ENCODE results near the gene UBB. TPM values are rescaled to one million over a fixed set of nuclear protein-coding genes. Genes with fewer than 3 reads are reported as not detected.

The UBB gene
- total RNA-seq, 2 donors from 2014 or later: 1,163 to 1,195 TPM

- DNase-seq (peak; percentile 80), ATAC-seq (peak; percentile 44 to 55)
- intact Hi-C loops (cut with DNase I): no loop called here
These were observed 27.2 kb downstream of the UBB start for GRCh38 chr17:16407911-16408588.

DNA sequence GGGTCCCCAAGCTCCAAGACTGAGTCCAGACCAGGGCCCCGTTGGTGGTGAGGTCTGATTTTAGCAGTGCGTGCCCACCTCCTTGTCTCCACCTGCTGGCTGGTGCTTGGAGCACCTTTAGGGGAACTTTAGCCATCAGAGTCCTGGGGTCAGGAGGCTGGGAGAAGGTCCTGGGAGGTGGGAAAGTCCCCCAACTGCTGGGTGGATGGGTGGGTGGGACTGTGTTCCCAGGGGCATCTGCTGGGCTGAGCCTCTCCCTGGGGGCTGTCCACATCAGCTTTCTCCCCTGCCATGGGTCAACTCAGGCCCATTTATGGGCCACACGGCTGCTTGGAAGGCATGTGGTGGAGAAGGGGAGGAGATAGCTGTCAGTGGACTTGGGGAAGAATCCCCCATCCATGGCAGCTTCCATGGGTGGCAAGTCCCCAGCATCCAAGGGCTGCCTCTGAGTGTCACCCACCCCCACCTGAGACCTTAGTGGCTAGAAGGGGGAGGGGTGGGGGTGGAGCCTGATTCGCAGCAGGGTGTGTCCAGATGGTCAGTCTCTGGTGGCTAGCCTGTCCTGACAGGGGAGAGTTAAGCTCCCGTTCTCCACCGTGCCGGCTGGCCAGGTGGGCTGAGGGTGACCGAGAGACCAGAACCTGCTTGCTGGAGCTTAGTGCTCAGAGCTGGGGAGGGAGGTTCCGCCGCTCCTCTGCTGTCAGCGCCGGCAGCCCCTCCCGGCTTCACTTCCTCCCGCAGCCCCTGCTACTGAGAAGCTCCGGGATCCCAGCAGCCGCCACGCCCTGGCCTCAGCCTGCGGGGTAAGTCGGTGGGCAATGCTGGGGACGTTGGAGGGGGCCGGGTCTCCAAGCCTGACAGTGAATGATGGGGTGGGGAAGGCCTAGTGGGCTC lies 34.4 kb downstream of the UBB start, which contains the start of gene TRPV2:
TSS of gene TRPV2 (plus strand) at position 541 of the 894 bp plus-strand sequence. CDS start 2,098 bp downstream, outside the sequence.
- intact Hi-C loops (cut with DNase I): loop anchor here in 1 of 2 donors (10.0 kb wide), 1 partner anchor 50 kb away; no protein-coding TSS in a partner anchor
- peak; percentile 66 for DNase-seq
- ATAC-seq: peak; percentile 37 to 49

GRCh38 chr17:16417399-16417798 lies 36.5 kb downstream of the UBB start:
- DNase-seq (no peak), ATAC-seq (no peak)
- intact Hi-C loops (cut with DNase I): loop anchor here in 1 of 2 donors (10.0 kb wide), 1 partner anchor 53 kb away; no protein-coding TSS in a partner anchor

DNA sequence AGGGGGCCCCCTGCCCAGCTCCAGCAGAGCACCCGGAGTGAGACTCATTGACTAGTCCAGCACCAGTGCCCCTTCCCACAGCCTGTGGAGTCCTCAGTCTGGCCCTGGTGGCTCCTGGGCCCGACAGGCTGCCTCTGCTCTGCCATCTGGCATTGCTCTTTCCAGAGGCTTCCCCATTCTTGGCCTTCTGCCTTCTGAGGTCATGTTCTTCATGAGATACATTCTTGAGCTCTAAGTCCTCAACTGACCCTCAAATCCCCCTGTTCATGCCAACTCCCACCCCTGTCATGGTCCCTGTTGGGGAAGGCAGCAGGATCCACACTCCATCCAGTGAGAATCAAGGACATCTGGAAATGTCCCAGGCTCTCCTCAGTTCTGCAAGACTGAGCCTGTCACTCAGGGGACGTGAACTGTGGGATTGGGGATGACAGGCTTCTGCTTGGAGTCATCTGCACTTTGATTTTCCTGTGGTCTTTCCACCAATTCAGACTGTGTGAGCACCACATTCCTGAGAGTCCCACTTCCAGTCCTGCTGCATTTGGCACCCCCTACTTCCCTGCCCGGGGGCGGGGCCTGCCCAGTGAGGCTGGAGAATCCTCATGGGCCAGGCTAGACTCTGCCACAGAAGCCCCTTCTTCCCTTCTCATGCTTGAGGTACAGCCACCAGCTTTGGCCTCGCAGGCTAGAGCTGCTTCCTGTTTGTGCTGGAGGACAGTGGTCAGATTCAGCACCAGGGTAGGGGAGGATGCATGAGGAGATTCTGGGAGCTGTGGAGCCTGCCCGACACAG lies 37.2 kb downstream of the UBB start:
- ATAC-seq (no peak), DNase-seq (no peak)
- intact Hi-C loops (cut with DNase I): loop anchor here in 1 of 2 donors (10.0 kb wide), 1 partner anchor 53 kb away; no protein-coding TSS in a partner anchor

- DNase-seq: no peak
These were observed 37.8 kb downstream of the UBB start for GRCh38 chr17:16418685-16419068.

GRCh38 chr17:16419074-16419928 lies 38.4 kb downstream of the UBB start:
- ATAC-seq (peak in 1 of 2 donors; percentile 39), DNase-seq (no peak)
- intact Hi-C loops (cut with DNase I): loop anchor here in 1 of 2 donors (10.0 kb wide), 1 partner anchor 54 kb away; no protein-coding TSS in a partner anchor

More at GRCh38 chr17:16418685-16419068, 37.8 kb downstream of the UBB start:
- ATAC-seq: no peak
- intact Hi-C loops (cut with DNase I): loop anchor here in 1 of 2 donors (10.0 kb wide), 1 partner anchor 54 kb away; no protein-coding TSS in a partner anchor

GRCh38 chr17:16419929-16420271 lies 39.0 kb downstream of the UBB start:
- intact Hi-C loops (cut with DNase I): loop anchor here in 1 of 2 donors (10.0 kb wide), 1 partner anchor 55 kb away; no protein-coding TSS in a partner anchor
- DNase-seq: no peak
- ATAC-seq: no peak

- DNase-seq (no peak), ATAC-seq (no peak)
- intact Hi-C loops (cut with DNase I): no loop called here
These were observed 41.5 kb downstream of the UBB start for GRCh38 chr17:16422416-16422815.

GRCh38 chr17:16423226-16423872 lies 42.5 kb downstream of the UBB start:
- DNase-seq (no peak), ATAC-seq (no peak)
- intact Hi-C loops (cut with DNase I): no loop called here

DNA sequence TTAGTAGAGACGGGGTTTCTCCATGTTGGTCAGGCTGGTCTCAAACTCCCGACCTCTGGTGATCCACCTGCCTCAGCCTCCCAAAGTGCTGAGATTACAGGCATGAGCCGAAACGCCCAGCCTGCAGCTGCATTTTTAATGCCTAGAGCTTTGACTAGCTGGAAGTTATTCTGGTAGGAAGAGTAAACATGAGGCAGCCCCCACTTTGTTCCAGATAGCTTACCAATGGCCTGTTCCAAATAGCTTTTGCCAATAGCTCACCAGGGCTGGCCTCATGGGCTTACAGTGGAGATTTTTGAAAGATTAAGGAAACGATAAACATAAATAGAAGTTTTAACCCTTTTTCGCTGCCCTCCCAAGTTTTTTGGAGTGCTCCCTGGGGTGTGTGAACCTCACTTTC lies 44.3 kb downstream of the UBB start:
- ATAC-seq: no peak
- no peak for DNase-seq
- intact Hi-C loops (cut with DNase I): no loop called here

DNA sequence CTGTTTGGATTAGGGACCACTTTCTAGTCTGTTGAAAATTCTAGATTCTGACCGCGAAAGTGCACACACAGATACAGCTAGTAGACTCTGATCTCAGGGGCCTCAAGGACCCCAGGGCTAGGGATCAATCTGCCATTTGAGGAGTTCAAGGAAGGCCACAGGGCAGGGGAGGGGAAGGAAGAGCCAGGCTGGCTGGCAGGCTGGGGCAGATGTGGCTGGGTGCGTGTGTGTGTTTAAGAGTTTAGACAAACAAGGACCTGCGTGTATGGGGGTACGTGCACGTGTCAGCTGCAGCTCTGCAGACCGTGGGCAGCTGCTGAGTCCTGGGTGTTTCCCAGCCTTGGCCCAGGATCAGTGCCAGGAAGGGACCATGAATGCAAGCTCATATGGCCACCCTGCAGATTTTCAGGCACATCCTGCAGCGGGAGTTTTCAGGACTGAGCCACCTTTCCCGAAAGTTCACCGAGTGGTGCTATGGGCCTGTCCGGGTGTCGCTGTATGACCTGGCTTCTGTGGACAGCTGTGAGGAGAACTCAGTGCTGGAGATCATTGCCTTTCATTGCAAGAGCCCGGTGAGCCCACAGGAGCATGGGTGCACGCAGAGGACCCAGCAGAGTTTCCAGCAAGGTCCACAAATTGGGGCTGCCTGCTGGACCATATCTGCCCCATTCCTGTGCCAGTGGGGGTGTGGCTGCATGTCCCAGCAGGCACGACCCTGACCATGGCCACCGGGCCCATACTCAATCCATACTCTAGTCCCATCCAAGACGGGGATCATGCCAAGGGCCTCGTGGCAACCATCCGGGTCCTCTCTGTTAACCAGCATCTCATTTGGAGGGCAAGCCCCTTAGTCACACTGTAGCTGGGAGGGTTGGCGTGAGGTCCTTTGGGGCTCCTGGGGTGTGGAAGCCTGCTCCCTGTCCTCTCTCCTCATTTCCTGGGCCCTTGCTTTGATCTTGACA lies 45.1 kb downstream of the UBB start:
- intact Hi-C loops (cut with DNase I): no loop called here

DNA sequence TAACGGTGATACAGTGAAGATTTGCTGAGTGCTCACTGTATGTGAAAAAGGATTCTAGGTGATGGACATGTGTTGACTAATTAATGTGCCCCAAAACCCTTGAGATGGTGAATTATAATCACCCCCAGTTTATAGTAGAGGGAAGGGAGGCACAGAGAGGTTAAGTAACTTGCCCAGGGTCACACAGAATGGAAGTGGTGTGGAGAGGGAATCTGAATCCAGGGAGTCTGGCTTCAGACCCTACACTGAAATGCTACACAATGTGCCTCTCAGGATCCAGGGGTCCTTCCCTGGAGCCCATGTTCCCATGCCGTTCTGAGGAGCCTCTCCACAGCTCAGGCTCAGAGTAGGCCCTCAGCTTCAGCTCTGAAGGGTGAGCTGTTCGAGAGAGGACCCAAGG lies 46.1 kb downstream of the UBB start:
- intact Hi-C loops (cut with DNase I): no loop called here
- no peak for DNase-seq
- no peak for ATAC-seq

More for the DNA sequence above, 45.1 kb downstream of the UBB start:
- DNase-seq: no peak
- no peak for ATAC-seq

DNA sequence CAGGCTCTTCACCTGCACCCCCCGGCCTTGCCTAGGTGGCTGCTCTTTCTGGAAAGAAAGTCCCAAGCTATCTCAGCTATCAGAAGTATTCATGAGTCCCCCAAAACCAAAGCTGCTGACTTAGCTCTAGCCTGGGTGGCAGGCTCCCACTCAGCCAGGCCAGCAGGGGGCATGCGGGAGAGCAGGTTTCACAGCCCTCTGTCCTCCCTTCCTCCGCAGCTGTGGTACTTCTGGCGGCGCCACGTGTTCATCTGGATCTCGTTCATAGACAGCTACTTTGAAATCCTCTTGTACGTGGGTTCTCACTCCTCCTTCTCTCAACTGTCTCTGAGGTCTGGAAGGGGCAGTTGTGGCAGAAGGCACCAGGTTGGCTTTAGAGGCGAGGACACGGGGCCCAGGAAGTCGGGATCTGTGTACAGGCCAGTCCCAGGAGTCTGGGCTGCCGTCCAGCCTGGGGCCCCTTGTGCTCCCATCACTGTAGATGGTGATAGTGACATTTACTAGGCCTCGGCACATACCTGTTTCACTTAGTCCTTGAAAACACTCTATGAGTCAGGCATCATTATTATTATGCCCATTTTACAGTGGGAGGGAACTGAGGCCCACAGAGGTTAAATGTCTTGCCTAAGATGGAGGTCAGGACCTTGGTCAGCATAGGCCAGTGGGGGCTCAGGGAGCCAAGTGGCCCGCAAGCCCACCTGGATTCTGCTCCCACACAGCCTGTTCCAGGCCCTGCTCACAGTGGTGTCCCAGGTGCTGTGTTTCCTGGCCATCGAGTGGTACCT lies 47.4 kb downstream of the UBB start:
- DNase-seq (no peak), ATAC-seq (peak; percentile 63 to 74)
- intact Hi-C loops (cut with DNase I): no loop called here

GRCh38 chr17:16429083-16429482 lies 48.2 kb downstream of the UBB start:
- no peak for ATAC-seq
- intact Hi-C loops (cut with DNase I): no loop called here
- peak; percentile 3 for DNase-seq

DNA sequence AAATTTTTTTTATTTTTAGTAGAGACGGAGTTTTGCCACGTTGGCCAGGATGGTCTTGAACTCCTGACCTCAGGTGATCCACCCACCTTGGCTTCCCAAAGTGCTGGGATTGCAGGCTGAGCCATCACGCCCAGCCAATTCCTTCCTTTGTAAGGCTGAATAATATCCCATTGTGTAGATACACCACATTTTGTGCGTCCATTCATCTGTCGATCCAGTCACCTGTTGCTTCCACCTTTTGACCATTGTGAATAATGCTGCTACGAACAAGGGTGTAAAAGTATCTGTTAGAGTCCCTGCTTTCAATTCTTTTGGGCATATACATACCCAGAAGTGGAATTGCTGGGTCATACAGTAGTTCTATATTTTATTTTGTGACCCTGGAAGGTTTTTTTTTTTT lies 49.8 kb downstream of the UBB start:
- no peak for ATAC-seq
- intact Hi-C loops (cut with DNase I): loop anchor here (10.0 kb wide), 1 partner anchor 46 kb away; the partner anchor contains the start of gene UBB (in 2 of the 2)

GRCh38 chr17:16432017-16432416 lies 51.1 kb downstream of the UBB start:
- ATAC-seq (no peak), DNase-seq (no peak)
- intact Hi-C loops (cut with DNase I): loop anchor here (10.0 kb wide), 1 partner anchor 47 kb away; the partner anchor contains the start of gene UBB (in 2 of the 2)

More for the DNA sequence above, 49.8 kb downstream of the UBB start:
- DNase-seq: no peak

All from left cardiac atrium (tissue), 4 donors.